Activated CD4-positive, alpha-beta T cell treated with anti-CD3 and anti-CD28 coated beads, Interleukin-2, amount 50 U/mL, for 4 hours (primary cell): ENCODE measurements around the gene WDR86.

Source experiments
- DNase-seq, 2 experiments: peaks; one replicate each; pipeline ENCODE4 v3.0.0-alpha.2; 2020

WDR86 gene

DNA sequence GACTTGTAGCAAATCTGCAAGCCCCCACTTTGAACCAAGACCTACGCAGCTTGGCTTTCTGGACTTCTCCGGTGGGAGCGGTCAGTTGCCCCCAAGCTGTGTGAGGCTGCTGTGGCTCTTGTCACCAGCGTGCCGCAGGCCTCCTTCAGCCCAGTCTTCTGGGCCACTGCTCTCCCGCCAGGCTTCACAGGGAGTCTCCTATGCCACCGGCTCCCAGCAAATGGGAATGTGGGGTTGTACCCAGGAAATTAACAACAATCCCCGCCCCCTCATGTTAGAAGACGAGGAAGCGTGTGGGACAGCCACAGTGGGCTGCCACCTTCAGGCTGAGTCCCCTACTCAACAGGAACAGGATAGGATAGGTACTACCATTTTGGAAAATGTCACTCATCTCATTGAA, 4.2 kb downstream of the WDR86 start:
- DNase-seq = no peak

DNA sequence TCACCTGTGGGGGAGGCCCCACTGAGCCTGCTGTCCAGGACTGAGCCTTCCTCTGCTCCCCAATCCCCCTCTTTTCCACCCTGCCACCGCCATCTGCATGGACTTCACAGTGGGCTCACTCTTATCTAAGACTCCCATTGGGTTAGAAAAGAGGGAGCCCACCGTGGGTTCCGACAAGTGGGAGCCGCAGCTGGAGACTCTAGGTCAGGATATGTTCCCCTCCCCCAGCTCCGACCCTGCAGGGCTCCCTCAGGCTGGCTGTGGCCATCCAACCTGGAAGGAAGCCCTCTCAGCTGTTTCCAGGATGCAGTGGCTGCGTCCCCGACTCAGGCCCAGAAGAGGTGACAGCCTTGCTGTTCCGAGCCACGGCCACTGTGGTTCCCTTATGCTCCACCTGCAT, 4.8 kb downstream of the WDR86 start:
- DNase-seq = no peak

DNA sequence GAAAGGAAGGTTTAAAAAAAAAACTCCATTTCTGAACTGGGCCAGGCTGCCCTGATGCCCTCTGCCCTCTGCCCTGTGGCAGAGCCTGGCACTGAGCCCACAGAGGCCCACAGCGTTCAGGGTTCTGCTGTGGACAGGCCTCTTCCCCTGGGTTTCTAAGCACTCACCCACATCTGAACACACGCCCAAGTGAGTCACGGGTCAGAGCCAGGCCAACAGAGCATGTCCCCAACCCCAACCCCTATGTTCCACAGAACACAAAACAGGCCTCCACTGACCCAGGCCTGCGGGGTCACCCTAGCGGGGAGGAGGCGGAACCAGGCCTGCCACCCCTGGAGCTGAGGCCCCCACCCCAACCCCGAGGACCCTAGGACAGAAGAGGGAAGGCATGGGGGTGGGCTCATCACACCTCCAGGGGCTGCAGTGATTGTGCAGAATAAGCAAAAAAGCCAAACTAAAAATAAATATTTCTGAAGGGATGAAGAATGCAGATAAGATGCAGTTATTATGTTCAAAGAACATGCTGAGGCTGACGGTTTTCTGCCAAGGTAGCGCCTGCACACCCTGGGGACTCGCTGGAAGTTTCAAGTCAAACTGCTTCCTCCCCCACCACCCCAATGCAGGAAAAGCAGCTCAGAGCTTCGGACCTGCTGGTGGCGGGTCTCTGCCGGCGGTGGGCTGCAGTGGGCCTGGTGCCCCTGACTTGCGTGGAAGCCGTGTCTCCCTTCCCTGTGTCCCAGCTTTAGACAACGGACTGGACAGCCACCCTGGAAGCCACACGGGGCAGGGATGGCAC, 5.4 kb downstream of the WDR86 start:
- DNase-seq = no peak

DNA sequence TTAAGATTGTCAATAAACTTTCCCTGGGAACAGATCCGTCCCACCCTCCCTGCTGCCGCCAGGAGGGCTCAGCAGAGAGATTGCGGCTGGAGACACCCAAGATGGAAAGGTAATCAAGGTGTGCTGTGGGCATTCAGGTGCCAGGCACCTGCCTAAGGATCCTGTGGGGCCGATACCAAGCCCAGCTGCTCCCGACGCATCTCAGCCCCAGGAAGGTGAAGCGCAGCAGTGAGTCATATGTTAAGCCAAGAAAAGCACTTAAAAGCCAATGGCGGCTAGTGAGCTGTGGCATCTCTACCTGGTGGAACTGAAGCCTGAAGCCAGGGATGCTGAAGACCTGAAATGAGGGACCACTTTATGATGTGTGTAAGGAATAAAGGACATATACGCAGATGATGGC, 6.1 kb downstream of the WDR86 start:
- DNase-seq = no peak

DNA sequence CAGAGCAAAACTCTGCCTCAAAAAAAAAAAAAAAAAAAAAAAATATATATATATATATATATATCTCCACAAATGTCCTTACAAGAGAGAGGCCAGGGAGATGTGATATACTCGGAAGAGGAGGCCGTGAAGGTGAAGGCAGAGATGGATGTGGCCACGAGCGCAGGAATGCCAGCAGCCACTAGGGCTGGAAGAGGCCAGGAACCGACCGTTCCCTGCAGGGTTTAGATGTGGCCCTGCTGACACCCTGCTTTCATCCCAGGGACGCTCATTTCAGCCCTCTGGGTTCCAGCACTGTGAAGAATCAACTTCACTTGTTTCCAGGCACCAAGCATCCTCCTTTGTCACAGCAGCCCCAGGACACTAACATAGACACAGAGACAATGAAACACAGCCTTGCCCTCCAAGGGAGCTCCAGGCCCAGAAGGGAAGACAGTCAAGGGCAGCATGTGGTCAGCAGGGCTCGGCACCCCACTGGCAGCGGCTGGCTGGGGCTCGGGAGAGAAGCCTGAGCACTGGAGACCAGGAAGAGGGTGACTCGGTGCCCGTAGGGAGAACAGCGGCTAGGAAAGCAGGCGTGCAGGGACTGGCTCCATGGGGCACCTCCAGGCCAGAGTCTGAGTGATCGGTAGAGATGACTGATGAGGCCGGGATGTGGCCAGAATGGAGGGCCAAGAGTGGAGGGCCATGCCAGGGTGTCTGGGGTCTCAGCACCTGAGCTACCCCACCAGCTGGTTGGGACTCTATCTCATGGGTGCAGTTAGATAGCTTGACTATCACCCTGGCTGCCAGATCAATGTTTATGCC, 7.6 kb downstream of the WDR86 start:
- no peak for DNase-seq

DNA sequence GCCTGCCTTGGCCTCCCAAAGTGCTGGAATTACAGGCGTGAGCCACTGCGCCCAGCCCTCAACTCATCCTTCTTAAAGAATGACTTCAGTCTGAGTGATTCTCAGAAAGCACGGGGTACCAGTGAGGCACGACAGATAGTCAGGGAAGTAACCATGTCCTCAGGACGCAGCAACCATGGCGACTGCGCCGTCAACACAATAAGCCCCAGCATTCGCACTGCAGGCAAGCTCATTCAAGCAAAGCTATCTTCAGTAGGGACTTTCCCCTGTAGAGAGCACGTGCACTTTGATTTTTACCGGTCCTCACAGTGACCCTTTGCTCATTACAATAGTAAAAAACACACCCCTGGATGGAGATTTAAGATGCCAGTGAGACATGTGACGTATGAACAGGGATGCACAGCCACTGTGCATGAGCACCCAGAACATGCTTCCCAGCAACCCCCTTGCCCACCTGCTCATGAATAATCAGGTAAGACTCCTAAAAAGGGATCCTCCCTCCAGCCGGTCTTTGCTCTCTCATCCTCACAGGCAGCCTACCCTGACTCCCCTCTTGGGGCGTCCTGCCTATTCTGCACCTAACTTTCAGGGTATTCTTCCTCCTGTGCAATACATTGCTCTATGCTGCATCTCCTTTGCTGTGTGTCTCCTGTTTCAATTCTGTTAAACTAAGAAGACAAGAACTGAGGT, 9.1 kb downstream of the WDR86 start:
- DNase-seq = no peak

DNA sequence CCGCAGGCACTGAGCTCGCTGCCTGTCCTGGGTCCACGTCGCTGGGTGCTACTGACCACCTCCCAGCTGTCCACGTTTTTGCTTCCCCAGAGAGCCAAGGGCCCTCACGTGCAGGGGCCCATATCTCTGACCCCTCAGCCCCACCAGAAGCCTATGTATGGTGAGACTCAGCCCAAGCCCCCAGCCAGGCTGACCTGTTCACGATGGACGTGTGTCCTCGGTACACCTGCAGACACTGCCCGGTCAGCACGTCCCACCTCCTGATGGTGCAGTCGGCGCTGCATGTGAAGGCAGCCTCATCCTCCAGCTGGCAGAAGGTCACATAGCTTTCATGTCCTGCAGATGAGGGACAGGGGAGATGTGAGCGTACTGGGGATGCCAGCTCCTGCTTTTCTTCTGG, 9.9 kb downstream of the WDR86 start:
- no peak for DNase-seq

DNA sequence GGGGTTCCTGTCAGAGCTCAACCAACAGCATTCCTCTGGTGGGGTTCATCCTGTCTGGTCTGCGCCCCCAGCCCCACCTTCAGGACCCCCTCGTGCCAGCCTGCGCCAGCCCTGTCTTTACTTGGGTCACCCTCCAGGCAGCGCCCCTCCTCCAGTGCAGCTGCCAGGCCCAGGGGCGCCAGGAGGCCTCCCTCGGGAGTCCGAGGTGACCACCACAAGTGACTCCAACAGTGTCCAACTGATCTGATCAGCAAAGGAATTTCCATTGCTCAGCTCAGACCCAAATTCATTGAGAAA, 10.6 kb downstream of the WDR86 start:
- DNase-seq = no peak

DNA sequence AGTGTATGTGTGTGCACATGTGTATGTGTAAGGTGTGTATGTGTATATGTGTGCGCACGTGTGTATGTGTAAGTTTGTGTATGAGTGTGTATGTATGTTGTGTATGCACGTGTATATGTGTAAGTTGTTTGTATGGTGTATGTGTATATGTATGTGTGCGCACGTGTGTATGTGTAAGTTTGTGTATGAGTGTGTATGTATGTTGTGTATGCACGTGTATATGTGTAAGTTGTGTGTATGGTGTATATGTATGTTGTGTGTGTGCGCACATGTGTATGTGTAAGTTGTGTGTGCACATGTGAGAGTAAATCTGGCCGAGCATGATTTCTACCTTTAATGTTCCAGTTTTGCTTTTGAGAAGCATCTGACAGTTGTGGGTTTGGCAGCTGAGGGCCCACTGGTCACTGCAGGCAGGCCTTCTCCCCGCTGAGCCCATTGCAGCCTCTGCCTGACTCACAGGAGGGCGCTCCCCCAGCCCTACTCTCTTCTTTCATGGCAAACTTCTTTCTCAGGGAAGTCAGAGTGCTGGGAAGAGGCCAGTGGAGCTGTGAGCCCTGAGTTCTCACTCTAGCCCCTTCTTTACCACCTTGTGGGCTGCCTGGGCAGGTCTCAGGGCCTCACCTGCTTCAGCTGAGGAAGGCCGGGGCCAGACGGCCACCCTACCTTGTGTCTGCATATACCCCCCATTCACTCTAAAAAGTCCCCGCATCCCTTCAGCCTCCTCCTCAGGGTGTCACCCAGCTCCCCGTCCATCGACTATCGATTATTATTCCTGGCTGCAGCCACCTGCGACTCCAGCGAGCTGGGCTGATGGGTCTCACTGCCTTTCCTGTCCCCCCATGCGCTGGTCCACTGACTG, 11.2 kb downstream of the WDR86 start:
- DNase-seq = no peak

DNA sequence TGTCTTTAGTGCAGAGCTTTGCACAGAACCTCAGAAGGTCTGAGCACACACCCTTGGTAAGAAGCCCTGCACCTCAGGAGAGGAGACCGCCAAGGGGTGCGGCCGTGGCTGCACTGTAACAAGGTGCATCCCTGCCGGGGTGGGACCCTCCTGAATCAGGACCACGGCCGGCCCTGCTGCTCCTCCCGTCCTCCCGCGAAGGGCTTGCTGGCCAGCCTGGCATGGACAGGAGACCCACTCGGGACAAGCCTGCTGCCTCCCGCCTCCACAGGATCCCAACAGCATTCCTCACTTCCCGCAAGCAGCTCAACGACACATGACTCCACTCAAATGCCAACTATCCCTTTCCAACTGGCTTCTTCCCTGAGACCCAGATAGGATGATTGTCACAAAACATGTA, 12.8 kb downstream of the WDR86 start:
- no peak for DNase-seq

DNA sequence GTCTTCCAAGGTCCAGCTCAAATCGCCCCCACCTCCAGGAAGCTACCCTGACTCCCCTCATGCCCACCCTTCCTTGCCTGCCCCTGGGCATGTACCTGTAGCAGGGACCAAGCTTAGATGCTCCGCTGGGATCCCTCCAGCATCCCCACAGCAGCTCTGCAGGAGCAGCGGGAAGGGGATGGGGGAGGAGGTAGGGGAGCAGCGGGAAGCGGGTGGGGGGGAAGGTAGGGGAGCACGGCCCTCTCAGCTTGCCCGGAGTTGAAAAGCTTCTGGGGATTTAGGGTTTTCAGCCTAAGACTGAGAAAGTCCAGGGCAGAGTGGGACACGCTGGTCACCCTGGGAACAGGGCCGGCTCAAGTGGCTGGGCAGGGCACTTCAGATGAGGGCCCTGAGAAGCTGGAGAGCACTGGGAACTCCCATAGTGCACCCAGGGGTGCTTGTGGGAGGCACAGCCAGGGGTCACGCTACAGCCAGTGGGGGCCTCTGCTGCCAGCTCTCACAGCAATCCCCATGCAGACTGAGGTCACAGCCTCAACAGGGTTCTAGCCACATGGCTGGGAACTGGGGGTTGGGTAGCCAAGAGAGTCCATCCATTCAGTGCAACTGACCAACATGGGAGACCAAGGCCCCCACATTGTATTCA, 13.4 kb downstream of the WDR86 start:
- no peak for DNase-seq

DNA sequence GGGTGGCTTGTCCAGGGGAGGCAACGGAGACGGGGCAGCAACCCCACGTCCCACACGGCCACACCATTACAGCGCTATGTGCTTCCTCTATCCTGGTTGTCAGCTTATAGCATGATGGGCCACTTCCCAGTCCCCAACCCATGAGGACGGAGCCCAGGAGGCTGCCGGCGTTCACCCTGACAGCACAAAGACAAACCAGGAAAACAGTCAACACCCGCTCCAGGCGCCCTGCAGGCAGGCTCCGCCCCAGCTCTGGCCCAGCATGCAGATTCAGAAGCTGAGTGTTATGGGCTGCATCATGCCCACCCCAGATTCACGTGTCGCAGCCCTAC, 14.8 kb downstream of the WDR86 start:
- DNase-seq = no peak

DNA sequence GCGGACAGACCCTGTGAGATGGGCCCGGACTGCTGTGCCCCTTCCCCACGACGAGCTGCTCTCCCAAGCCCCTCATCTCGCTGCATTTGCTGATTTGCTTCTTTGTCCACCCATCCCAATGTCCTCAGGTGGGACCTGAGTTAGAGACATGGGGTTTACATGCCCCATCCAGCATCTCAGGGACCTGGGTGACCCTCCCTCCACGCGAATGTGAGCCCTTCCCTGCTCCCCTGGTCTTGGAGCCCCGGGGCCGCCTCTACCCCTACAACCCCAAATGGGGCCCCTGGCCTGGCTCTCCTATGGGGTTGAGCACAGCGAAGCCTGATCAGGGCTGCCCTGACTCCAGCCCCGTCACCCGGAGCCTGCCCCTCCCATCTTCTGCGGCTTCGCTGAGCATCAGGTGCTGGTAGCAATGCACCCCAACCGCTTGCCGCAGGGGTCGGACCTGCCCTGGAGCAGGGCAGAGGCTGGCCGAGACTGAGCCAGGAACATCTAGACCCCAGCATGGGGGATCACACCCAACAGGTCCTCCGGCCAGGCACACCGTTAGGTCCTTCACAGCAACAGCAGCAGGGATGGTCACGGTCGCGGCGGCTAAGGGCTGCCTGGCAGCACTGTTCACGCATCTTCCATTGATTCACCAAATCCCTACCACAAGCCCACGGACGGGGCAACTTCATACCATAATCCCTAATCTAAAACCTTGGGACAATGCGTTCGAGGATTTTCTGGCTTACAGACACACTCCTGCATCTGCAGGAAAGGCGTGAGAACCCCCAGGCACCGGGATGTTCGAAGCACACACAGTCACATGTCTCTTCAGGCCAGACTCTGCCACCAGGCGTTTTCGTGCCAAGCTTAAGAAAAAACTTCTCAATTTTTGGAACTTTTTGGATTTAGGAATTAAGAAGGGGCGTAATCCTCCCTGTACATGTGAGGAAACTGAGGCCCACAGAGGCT, 15.5 kb downstream of the WDR86 start:
- no peak for DNase-seq

DNA sequence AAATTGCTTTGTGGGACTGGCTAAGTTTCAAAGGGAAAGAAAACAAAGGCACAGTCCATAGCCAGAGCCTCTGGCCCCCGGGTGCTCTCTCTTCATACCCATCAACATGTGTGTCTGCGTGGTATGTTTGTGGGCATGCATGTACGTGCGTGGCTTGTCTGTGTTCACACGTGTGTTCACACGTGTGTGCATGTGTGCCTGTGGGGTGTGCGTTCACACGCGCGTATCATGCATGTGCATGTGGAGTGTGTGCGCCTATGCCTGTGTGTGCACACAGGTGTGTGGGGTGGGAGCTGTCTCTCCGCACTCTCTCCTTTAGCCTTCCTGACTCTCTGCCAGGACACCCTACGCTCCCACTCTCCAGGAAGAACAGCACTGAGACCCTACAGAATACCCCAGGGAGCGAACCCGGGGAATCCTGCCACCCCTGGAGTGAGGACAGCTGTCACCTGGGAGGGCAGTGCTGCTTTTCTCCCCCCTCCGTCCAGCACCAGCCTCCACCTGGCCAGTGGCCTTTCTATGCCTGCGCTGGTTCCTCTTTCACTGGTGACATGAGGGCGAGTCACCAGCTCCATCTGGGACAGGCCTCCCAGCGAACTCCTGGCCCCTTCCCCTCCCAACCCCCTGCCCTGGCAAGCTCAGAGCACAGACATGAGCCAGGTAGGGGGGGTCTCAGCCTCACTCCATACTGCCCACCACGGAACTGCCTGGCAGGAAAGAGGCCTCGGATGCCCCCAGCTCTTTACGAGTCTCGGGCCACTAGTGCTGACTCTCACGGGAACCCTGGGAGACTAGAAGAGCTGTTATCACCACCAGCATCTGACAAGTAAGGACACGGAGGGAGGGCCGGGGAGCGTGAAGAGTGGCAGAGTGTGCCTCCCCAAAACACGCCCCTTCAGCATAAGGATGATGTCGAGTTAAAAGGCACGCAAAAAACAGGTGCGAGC, 16.5 kb downstream of the WDR86 start:
- DNase-seq = no peak

DNA sequence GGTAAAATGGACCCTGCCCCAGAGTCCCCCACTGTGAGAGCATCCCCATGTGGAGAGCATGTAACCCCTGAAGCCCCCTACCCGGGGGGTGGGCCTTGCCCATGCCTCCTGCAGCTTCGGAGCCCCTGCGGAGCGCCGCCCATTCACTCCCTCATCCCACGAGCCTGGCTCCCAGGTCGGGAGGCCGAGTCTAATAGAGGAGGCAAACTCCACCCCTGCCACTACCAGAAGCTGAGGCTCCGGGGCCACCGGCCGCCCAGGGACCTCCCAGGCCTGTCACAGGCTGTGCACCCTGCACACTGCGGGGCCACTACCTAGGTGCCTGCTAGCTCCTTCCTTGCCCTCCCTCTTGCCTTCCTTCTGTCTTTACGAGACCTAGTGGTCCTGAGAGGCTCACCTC, 17.4 kb downstream of the WDR86 start:
- DNase-seq = no peak

DNA sequence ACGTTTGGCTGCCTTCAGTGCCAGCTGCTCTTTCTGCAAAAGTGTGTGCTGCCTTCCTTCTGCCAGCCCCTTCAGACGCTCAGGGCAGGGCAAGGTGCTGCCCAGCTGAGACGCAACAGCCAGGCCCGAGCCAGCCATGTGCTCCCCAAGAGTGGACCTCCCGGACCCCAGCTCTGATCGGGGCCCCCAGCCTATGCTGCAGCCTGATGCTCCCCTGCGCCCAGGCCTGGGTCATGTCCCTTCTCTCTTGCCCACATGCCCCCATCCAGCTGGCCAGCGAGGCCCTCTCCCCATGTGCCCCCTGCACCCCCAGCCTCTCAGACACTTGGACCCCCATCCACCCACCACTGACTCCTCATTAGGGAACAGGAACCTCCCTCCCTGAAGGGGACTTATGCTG, 17.8 kb downstream of the WDR86 start:
- no peak for DNase-seq

DNA sequence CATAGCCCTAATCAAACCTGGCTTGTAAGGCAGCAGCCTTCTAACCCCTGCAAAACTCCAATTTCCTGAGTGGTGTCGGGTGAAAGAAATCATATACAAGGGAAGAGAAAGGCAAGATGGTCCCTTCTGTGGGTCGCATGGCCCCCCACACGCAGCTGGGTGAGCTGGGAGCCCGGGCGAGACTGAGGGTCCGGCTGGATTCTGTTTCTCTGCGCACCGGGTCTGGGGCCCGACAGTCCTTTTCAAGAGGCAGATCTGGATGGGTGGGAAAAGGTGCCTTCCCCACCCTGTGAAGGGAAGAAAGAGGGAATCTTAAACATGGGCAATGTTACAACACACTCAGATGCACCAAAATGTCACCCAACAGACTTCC, 18.5 kb downstream of the WDR86 start:
- no peak for DNase-seq

DNA sequence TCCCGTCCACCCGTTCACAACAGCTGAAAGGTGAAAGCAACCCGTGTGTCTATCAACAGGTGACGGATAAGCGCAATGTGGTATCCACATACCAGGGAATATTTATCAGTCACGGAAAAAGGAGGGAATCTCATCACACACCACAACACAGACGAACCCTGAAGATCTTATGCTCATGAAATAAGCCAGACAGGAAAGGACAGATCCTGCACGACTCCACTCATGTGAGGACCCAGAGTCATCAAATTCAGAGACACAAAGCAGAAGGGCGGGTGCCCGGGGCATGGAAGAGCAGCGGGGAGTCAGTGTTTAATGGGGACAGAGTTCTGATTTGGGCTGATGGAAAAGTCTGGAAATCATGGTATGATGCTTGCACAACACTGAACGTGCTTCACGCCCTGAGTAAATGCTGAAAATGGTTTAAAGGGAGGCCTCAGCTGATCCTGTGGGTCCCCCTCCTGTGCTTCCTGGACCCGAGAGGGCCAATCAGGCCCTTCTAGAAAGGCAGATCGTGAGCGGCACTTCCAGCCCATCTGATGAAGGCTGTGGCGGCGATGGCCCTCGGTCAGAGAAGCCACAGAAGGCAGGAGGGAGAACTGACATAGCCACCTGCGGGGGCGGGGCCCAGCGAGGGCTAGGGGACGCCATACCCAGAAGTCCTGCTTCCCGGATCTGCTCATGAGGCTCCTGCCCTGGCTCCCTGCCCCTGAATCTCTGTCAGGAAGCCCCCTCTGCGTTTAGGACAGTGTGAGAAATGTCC, 19.1 kb downstream of the WDR86 start:
- no peak for DNase-seq

DNA sequence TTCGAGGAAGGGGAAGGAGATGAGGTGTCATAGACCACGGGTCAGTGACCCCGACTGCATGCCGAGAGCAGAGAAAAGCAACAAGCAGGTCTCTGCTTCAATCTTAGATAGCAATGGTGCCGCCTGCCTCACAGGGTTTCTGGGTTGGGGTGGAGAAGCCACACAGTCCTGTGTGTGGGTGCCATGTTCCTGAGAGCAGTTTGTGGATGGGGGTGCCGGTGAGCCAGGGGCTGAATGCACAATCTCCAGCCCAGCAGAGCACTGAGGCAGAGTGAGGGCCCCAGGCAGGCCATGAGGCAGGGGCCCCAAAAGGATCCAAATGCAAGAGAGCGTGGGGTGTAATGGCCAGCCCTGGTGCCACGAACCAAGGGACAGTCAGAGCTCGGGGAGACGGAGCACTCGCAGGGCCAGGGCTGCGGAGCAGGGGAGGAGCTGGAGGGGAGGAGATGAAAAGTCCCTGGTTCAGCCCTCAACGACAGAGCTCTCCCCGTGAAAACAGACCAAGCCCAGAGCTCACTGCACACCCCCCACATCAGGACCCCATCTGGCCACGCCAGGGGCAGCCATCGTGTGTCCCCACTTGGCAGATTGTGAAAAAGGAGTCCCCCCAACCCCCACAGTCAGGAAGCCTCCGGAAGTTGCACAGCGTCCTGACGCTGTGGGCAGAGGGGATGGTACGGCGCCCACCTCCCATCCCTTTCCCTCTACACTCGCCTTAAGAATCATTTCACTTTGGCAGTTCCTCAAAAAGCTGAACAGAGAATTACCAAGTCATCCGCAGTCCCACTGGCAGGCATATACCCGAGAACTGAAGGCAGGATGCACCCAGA, 19.9 kb downstream of the WDR86 start:
- no peak for DNase-seq
